GM13976 (cell line): ENCODE data around the gene EDN3.
"Not testable (repeated sequence)": the region's sequence is repeated elsewhere in the genome, so short reads cannot be mapped to it uniquely, and the experiment has no call there.

Experiments
- DNase-seq: peaks from one replicate; pipeline ENCODE4 v3.0.0; 2012; ENCODE audit warnings: low spot score
- in situ Hi-C: fragments of 300-500 bp; cut with MboI; formaldehyde crosslinking; loops from one replicate; pipeline ENCODE4 v1.12.0; 2022; ENCODE audit warnings: low sequenced_read_pairs, mixed read lengths, inconsistent platforms; ENCODE audit not compliant: unreplicated experiment
- TF ChIP-seq, protein P1 (sequence below): IDR thresholded peaks from 2 replicates; pipeline ENCODE4 v1.5.1; 2012; ENCODE audit warnings: borderline replicate concordance, mild to moderate bottlenecking; ENCODE audit not compliant: insufficient read depth; ENCODE audit errors: extremely low read depth, missing control alignments, control extremely low read depth

EDN3 gene

GRCh38 chr20:59352990-59353389 lies 52.6 kb downstream of the EDN3 start:
- DNase-seq, result no peak
- TF ChIP-seq, protein P1, sequence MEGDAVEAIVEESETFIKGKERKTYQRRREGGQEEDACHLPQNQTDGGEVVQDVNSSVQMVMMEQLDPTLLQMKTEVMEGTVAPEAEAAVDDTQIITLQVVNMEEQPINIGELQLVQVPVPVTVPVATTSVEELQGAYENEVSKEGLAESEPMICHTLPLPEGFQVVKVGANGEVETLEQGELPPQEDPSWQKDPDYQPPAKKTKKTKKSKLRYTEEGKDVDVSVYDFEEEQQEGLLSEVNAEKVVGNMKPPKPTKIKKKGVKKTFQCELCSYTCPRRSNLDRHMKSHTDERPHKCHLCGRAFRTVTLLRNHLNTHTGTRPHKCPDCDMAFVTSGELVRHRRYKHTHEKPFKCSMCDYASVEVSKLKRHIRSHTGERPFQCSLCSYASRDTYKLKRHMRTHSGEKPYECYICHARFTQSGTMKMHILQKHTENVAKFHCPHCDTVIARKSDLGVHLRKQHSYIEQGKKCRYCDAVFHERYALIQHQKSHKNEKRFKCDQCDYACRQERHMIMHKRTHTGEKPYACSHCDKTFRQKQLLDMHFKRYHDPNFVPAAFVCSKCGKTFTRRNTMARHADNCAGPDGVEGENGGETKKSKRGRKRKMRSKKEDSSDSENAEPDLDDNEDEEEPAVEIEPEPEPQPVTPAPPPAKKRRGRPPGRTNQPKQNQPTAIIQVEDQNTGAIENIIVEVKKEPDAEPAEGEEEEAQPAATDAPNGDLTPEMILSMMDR, result no peak
- in situ Hi-C loops, result no loop called here

DNA sequence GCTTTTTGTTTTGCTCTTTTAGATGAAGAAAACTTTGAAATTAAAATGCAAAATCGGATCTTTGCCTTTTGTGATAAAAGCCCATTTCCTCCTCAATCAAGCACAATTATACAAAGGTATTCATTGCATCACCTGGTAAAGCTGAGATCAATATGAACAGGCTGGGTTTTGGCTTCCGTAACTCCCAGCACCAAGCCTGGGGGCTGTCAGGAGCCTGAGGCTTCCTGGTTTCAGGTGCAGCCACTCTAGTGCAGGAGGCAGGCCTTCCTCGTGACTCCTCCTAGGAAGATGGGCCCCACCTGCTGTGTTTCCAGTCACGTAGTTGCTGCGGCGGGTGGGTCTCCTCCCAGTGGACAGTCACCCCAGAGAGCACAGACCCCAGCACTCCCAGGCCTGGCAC lies 54.0 kb downstream of the EDN3 start:
- DNase-seq, result no peak
- in situ Hi-C loops, result no loop called here
- TF ChIP-seq, protein P1, result no peak

DNA sequence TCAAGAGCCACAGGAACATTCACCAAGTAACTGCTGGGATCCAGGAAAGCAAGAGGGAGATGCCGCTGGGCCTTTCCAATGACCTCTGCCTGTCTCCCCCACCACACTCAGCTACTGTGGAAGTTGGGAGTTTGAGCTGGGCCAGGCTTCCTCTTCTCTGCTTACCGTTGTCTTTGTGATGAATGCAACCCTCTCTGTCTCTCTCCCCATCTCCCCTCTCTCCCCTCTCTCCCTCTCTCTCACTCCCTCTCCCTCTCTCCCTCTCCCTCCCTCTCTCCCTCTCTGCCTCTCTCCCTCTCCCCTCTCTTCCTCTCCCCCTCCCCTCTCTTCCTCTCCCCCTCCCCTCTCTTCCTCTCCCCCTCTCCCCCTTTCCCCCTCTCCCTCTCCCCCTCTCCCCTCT lies 54.8 kb downstream of the EDN3 start:
- no peak for DNase-seq
- in situ Hi-C loops, result no loop called here
- TF ChIP-seq, protein P1, result no peak

DNA sequence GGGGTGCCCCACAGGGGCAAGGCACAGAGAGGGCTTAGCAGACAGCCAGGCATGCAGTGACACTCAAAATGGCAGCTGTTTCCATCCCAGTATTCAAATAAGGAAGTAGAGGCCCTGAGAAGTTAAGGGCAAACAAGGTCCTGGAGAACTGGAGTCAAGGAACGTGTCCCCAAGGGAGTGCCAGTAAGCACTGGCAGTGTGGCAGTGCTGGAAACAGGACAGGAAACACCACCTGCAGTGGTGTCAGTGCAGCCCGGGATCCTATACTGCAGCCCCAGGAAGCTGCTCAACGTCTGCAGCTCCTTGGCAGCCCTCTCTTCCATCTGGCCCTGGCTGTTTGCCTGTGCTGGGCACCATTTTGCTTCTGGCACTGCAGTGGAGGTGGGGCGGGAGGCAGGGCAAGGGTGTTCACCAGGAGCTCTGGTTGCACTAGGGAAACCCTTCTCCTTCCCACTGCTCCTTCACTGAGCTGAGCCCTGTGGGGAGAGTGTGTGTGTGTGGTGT lies 56.3 kb downstream of the EDN3 start:
- in situ Hi-C loops, result no loop called here
- TF ChIP-seq, protein P1, result no peak
- DNase-seq, result no peak

GRCh38 chr20:59358793-59359192 lies 58.4 kb downstream of the EDN3 start:
- DNase-seq, in situ Hi-C loops: not testable (repeated sequence)

DNA sequence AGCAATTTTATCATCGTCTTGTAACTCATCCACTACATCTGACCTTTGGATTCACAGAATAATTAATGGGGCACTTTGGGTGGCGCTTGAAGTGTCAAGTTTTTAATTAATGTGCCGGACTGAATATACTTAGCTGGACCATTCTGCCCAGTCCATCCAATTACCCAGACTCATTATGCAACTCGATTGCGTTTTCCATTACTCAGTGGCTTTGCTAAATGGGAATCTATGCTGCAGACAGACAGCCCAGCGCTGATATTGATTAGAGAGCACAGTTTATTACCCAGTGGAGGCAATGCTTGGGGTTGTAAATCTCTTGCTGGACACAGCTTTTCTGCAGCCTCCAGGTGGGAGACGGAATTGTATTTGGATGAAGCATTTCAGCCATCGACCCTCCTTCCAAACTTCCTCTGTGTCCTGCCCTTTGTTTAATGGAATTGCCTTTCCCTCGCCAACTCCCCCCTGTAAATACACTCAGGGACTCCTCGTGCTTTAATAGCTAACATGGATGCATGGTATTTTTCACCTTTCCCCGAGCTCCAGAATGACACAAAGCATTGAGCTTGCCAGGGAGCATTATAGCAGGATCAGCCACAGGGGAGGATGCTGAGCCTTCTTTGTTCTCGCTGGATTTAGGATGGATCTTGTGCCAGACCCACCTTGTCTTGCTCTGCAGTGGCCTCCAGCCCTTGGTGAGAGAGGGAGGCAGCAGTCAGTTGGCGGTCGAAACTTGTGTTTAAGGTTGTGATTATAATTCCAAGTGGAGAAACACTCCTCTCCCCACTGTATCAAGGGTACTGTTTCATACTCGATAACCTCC lies 59.7 kb downstream of the EDN3 start:
- in situ Hi-C loops, result no loop called here
- no peak for DNase-seq
- TF ChIP-seq, protein P1, result no peak

DNA sequence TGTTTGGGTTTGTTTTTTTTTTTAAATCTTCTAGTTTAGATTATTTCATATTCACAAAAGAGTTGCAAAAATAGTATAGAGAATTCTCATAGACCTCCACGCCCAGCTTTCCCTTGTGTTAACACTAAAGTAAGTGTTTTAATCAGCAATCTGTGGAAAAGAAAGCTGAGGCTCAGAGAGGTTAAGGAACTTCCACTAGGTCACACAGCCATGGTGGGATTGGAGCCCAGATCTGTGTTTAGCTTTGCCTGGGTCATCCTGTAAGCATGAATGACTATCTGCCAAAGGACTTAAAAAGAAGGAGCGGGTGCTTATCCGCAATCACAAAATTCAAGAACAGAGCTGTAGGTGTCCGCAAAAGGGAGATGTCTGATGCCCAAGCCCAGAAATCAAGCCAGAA lies 60.5 kb downstream of the EDN3 start:
- TF ChIP-seq, protein P1, result no peak
- DNase-seq, result no peak
- in situ Hi-C loops, result no loop called here
